Measurements from ENCODE around the gene RACK1.
"Not testable (repeated sequence)": the region's sequence is repeated elsewhere in the genome, so short reads cannot be mapped to it uniquely, and the experiment has no call there.

Gene RACK1

GRCh38 chr5:181281984-181282316 is 38.2 kb upstream of the RACK1 start:
- DNase-seq (ENCODE audit: low spot score), result no peak
- no peak overlapping the region for H2AK5ac ChIP-seq (ENCODE audit: low read depth, low read length)
- H3K79me1 ChIP-seq (ENCODE audit: low read depth, low read length), result peaks cover 18% of the 10 kb centered on the region
- WGBS, 2 donors (ENCODE audit: extremely low coverage in 2 of 2, insufficient read length in 2 of 2, insufficient replicate concordance in 1 of 2), result no CpG with 5 or more reads among the region's 18 CpGs
- H2BK120ac ChIP-seq (ENCODE audit: low read depth, low read length), result no peak overlapping the region
- no peak overlapping the region for H2BK5ac ChIP-seq (ENCODE audit: low read length)
- H3K4me3 ChIP-seq (ENCODE audit: low read length in 2 of 2), result peak overlapping the region; percentile 96 to 98
- H3K27me3 ChIP-seq (ENCODE audit: control insufficient read depth in 3 of 3, insufficient read depth in 3 of 3, low read depth in 1 of 3, low read length in 3 of 3), result no peaks in the 10 kb centered on the region
- no peak overlapping the region for H3K4ac ChIP-seq (ENCODE audit: low read length)
- no peak overlapping the region for H3K27ac ChIP-seq (replicated peaks; ENCODE audit: low read length)
- peak overlapping the region; percentile 64 for H3K18ac ChIP-seq (ENCODE audit: low read length)
- peak overlapping the region; percentile 97 for H2AFZ ChIP-seq (ENCODE audit: low read length)
- H3K4me1 ChIP-seq (ENCODE audit: control insufficient read depth in 2 of 2, insufficient read depth in 1 of 2, low read depth in 1 of 2, low read length in 2 of 2), result peaks cover 2% of the 10 kb centered on the region in 2 donors
- peak overlapping the region; percentile 80 for H3K23ac ChIP-seq (ENCODE audit: low read depth, low read length, poor library complexity)
- no peak overlapping the region for H2BK12ac ChIP-seq (ENCODE audit: low read length)
- peak overlapping the region; percentile 99 for H3K9ac ChIP-seq (ENCODE audit: low read depth, low read length, poor library complexity)
- peak overlapping the region; percentile 43 for H4K8ac ChIP-seq (ENCODE audit: low read depth, low read length)
- H4K91ac ChIP-seq (ENCODE audit: low read depth, low read length, poor library complexity), result no peak overlapping the region
- H2BK15ac ChIP-seq (ENCODE audit: low read length), result no peak overlapping the region
- peak overlapping the region; percentile 86 for H3K4me2 ChIP-seq (ENCODE audit: insufficient read depth, low read length, poor library complexity, severe bottlenecking)
- H3K36me3 ChIP-seq (replicated peaks in 1 of 2; ENCODE audit: control insufficient read depth in 2 of 2, insufficient read depth in 2 of 2, low read length in 2 of 2), result peaks cover 10 to 40% of the 10 kb centered on the region in 2 donors
- H3K14ac ChIP-seq (ENCODE audit: low read length), result peak overlapping the region; percentile 99
- no peaks in the 10 kb centered on the region for H3K9me3 ChIP-seq (replicated peaks in 1 of 2; ENCODE audit: control insufficient read depth in 2 of 2, insufficient read depth in 1 of 2, low read depth in 1 of 2, low read length in 2 of 2)

GRCh38 chr5:181281077-181281983 is 37.6 kb upstream of the RACK1 start:
- Histone ChIP-seq H3K79me1 (ENCODE audit: low read depth, low read length) (peaks cover 14% of the 10 kb centered on the region), H3K9me3 (replicated peaks in 1 of 2; ENCODE audit: control insufficient read depth in 2 of 2, insufficient read depth in 1 of 2, low read depth in 1 of 2, low read length in 2 of 2) (no peaks in the 10 kb centered on the region), H3K27me3 (ENCODE audit: control insufficient read depth in 3 of 3, insufficient read depth in 3 of 3, low read depth in 1 of 3, low read length in 3 of 3) (no peaks in the 10 kb centered on the region), H2BK12ac (ENCODE audit: low read length) (no peak overlapping the region), H2AK5ac (ENCODE audit: low read depth, low read length) (no peak overlapping the region), H4K8ac (ENCODE audit: low read depth, low read length) (peak overlapping the region; percentile 98), H3K4me3 (ENCODE audit: low read length in 2 of 2) (peak overlapping the region; percentile 96 to 98), H2BK15ac (ENCODE audit: low read length) (no peak overlapping the region), H3K4me2 (ENCODE audit: insufficient read depth, low read length, poor library complexity, severe bottlenecking) (peak overlapping the region; percentile 86), H3K14ac (ENCODE audit: low read length) (peak overlapping the region; percentile 99), H3K23ac (ENCODE audit: low read depth, low read length, poor library complexity) (peak overlapping the region; percentile 80), H2BK120ac (ENCODE audit: low read depth, low read length) (no peak overlapping the region), H2BK5ac (ENCODE audit: low read length) (no peak overlapping the region), H3K9ac (ENCODE audit: low read depth, low read length, poor library complexity) (peak overlapping the region; percentile 99), H4K91ac (ENCODE audit: low read depth, low read length, poor library complexity) (no peak overlapping the region), H3K18ac (ENCODE audit: low read length) (peak overlapping the region; percentile 99), H3K36me3 (replicated peaks in 1 of 2; ENCODE audit: control insufficient read depth in 2 of 2, insufficient read depth in 2 of 2, low read length in 2 of 2) (peaks cover 5 to 34% of the 10 kb centered on the region in 2 donors), H3K27ac (replicated peaks; ENCODE audit: low read length) (peak overlapping the region; percentile 98), H2AFZ (ENCODE audit: low read length) (peak overlapping the region; percentile 97), H3K4ac (ENCODE audit: low read length) (no peak overlapping the region), H3K4me1 (ENCODE audit: control insufficient read depth in 2 of 2, insufficient read depth in 1 of 2, low read depth in 1 of 2, low read length in 2 of 2) (peaks cover 2% of the 10 kb centered on the region in 2 donors)
- no CpG with 5 or more reads among the region's 40 CpGs for WGBS, 2 donors (ENCODE audit: extremely low coverage in 2 of 2, insufficient read length in 2 of 2, insufficient replicate concordance in 1 of 2)
- peak; percentile 93 for DNase-seq (ENCODE audit: low spot score)

- Histone ChIP-seq H3K14ac (ENCODE audit: low read length) (no peak overlapping the region), H2BK5ac (ENCODE audit: low read length) (no peak overlapping the region), H3K27ac (replicated peaks; ENCODE audit: low read length) (no peak overlapping the region), H3K9ac (ENCODE audit: low read depth, low read length, poor library complexity) (no peak overlapping the region), H2BK15ac (ENCODE audit: low read length) (no peak overlapping the region), H4K8ac (ENCODE audit: low read depth, low read length) (no peak overlapping the region), H3K4me3 (ENCODE audit: low read length in 2 of 2) (peak overlapping the region; percentile 96 to 98), H4K91ac (ENCODE audit: low read depth, low read length, poor library complexity) (no peak overlapping the region), H3K4ac (ENCODE audit: low read length) (no peak overlapping the region), H3K79me1 (ENCODE audit: low read depth, low read length) (peaks cover 10% of the 10 kb centered on the region), H3K9me3 (replicated peaks in 1 of 2; ENCODE audit: control insufficient read depth in 2 of 2, insufficient read depth in 1 of 2, low read depth in 1 of 2, low read length in 2 of 2) (no peaks in the 10 kb centered on the region), H3K18ac (ENCODE audit: low read length) (no peak overlapping the region), H2BK120ac (ENCODE audit: low read depth, low read length) (no peak overlapping the region), H2AFZ (ENCODE audit: low read length) (peak overlapping the region; percentile 97), H2AK5ac (ENCODE audit: low read depth, low read length) (no peak overlapping the region), H3K23ac (ENCODE audit: low read depth, low read length, poor library complexity) (no peak overlapping the region), H2BK12ac (ENCODE audit: low read length) (no peak overlapping the region), H3K4me2 (ENCODE audit: insufficient read depth, low read length, poor library complexity, severe bottlenecking) (peak overlapping the region; percentile 86), H3K36me3 (replicated peaks in 1 of 2; ENCODE audit: control insufficient read depth in 2 of 2, insufficient read depth in 2 of 2, low read length in 2 of 2) (peaks cover 4 to 25% of the 10 kb centered on the region in 2 donors), H3K27me3 (ENCODE audit: control insufficient read depth in 3 of 3, insufficient read depth in 3 of 3, low read depth in 1 of 3, low read length in 3 of 3) (no peaks in the 10 kb centered on the region), H3K4me1 (ENCODE audit: control insufficient read depth in 2 of 2, insufficient read depth in 1 of 2, low read depth in 1 of 2, low read length in 2 of 2) (peaks cover 2% of the 10 kb centered on the region in 2 donors)
- no peak for DNase-seq (ENCODE audit: low spot score)
- 100% methylated on average over 2 of the region's 7 CpGs; no CpG with 5 or more reads in 1 of the 2 donors for WGBS, 2 donors (ENCODE audit: extremely low coverage in 2 of 2, insufficient read length in 2 of 2, insufficient replicate concordance in 1 of 2)
These were observed 36.6 kb upstream of the RACK1 start for GRCh38 chr5:181280251-181280762.

- H3K79me1 ChIP-seq (ENCODE audit: low read depth, low read length); H2AFZ ChIP-seq (ENCODE audit: low read length); H3K14ac ChIP-seq (ENCODE audit: low read length); H2AK5ac ChIP-seq (ENCODE audit: low read depth, low read length); H4K91ac ChIP-seq (ENCODE audit: low read depth, low read length, poor library complexity); H2BK15ac ChIP-seq (ENCODE audit: low read length); H3K27ac ChIP-seq (replicated peaks; ENCODE audit: low read length); H2BK5ac ChIP-seq (ENCODE audit: low read length); DNase-seq (ENCODE audit: low spot score); H4K8ac ChIP-seq (ENCODE audit: low read depth, low read length); H3K9ac ChIP-seq (ENCODE audit: low read depth, low read length, poor library complexity); H3K4ac ChIP-seq (ENCODE audit: low read length); H3K18ac ChIP-seq (ENCODE audit: low read length); H3K23ac ChIP-seq (ENCODE audit: low read depth, low read length, poor library complexity); H3K9me3 ChIP-seq (replicated peaks in 1 of 2; ENCODE audit: control insufficient read depth in 2 of 2, insufficient read depth in 1 of 2, low read depth in 1 of 2, low read length in 2 of 2); H3K4me1 ChIP-seq (ENCODE audit: control insufficient read depth in 2 of 2, insufficient read depth in 1 of 2, low read depth in 1 of 2, low read length in 2 of 2); H3K27me3 ChIP-seq (ENCODE audit: control insufficient read depth in 3 of 3, insufficient read depth in 3 of 3, low read depth in 1 of 3, low read length in 3 of 3); H2BK120ac ChIP-seq (ENCODE audit: low read depth, low read length); H2BK12ac ChIP-seq (ENCODE audit: low read length): not testable (repeated sequence)
- peak overlapping the region in 1 of 2 donors; percentile 46 for H3K4me3 ChIP-seq (ENCODE audit: low read length in 2 of 2)
- WGBS, 2 donors (ENCODE audit: extremely low coverage in 2 of 2, insufficient read length in 2 of 2, insufficient replicate concordance in 1 of 2), result no CpG with 5 or more reads among the region's 28 CpGs
- peak overlapping the region; percentile 51 for H3K4me2 ChIP-seq (ENCODE audit: insufficient read depth, low read length, poor library complexity, severe bottlenecking)
- H3K36me3 ChIP-seq (replicated peaks in 1 of 2; ENCODE audit: control insufficient read depth in 2 of 2, insufficient read depth in 2 of 2, low read length in 2 of 2), result peaks cover 0 to 12% of the 10 kb centered on the region in 2 donors
These were observed 29.7 kb upstream of the RACK1 start for GRCh38 chr5:181273433-181273744.

Data from neuronal stem cell (in vitro differentiated cells).